HG03575 (cell line): ENCODE results near the gene PRPF6.
"Not testable (repeated sequence)": the region's sequence is repeated elsewhere in the genome, so short reads cannot be mapped to it uniquely, and the experiment has no call there.

Source experiments
- ATAC-seq: cut with Tn5 transposase; IDR thresholded peaks from one replicate; pipeline ENCODE4 v1.9.1; 2021; ENCODE audit not compliant: unreplicated experiment, insufficient number of reproducible peaks, low FRiP score; ENCODE audit errors: extremely low read depth

The PRPF6 gene

DNA sequence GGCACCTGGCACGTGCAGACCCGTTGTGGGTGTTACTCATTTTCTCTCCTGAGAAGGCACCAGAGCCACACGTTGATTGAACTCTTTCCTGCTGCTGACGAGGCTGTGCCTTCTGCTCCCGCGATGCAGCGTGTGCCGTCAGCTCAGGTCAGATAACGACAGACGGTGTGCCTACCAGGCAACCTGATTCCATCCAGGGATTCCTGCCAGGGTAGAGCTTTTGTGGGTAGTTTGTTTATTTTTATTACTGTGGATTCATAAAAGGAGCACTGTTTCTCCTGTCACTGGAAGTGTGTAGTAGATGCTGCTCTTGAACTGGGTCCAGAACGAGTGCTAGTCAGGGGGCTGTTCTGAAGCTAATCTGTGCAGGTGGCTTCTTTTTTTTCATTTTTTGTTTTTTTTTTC, 20.7 kb downstream of the PRPF6 start:
- no peak for ATAC-seq

GRCh38 chr20:64003960-64004725, 23.2 kb downstream of the PRPF6 start:
- no peak for ATAC-seq

GRCh38 chr20:64005394-64005793, 24.5 kb downstream of the PRPF6 start:
- ATAC-seq = no peak

- no peak for ATAC-seq
These were observed 25.6 kb downstream of the PRPF6 start for GRCh38 chr20:64006490-64006889.

DNA sequence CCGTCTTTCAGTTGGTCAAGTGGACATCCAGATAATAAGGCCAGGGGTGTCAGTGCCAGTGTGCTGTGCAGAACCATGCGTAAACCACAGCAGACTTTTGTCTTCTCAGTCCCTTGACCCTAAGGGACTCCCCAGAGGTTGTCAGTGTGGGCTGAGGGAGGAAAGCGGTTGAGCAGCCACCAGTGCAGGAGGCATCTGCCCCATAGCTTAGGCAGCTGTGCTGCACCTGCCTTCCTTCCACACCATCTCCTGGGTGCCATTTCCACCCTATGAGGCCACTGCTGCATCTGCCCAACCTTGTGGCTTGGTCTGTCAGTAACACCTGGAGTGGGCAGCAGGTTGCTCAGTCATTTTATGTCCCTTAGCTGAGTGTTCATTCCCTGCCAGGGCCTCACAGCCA, 26.0 kb downstream of the PRPF6 start:
- no peak for ATAC-seq

- ATAC-seq = no peak
These were observed 29.0 kb downstream of the PRPF6 start for GRCh38 chr20:64009811-64010387.

DNA sequence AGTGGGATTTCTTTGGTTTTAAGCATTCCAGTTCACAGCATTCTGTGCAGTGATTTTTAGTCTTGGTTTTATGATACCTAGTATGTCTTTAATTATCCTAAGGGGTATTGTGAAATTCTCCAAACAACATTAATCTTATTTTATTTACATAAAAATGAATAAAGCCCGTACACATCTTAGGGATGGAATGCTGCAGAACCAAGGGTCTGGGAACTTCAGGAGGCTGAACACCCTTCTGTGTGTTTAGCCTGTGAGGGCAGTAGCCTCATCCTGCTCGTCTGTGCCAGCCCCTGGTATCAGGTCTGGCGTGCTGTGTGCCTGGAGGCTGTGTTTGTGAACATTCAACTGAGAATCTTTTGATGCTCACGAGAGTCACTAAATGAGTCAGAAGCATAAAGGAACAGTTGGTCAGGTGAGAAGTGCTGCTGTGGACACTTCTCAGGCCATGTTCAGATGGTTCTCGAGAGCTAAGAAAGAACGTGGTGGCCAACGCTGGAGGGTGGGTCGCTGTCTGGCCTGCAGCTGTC, 29.8 kb downstream of the PRPF6 start:
- ATAC-seq = no peak

DNA sequence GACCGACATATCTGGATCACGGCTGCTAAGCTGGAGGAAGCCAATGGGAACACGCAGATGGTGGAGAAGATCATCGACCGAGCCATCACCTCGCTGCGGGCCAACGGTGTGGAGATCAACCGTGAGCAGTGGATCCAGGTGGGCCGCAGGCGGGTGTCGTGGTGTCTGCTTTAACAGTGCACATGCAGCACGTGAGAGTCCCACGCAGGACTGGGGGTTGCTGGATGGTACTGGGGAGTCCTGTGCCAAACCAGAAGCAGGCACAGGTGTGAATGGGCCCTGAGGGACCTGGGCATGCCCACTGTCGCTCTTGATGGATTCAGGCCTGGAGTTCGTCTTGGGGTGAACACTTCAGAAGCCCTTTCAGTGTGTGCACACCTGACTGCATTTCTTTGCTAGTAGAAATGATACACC, 30.4 kb downstream of the PRPF6 start:
- no peak for ATAC-seq

DNA sequence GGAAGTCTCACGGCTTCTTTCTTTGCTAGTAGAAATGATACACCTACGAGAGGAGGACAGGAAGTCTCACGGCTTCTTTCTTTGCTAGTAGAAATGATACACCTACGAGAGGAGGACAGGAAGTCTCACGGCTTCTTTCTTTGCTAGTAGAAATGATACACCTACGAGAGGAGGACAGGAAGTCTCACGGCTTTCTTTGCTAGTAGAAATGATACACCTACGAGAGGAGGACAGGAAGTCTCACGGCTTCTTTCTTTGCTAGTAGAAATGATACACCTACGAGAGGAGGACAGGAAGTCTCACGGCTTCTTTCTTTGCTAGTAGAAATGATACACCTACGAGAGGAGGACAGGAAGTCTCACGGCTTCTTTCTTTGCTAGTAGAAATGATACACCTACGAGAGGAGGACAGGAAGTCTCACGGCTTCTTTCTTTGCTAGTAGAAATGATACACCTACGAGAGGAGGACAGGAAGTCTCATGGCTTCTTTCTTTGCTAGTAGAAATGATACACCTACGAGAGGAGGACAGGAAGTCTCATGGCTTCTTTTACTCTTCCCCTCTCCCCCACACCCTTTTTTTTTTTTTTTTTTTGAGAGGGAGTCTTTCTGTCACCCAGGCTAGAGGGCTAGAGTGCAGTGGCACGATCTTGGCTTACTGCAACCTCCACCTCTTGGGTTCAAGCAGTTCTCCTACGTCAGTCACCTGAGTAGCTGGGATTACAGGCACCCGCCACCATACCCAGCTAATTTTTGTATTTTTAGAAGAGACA, 31.6 kb downstream of the PRPF6 start:
- ATAC-seq = not testable (repeated sequence)

GRCh38 chr20:64015635-64016034, 34.7 kb downstream of the PRPF6 start:
- ATAC-seq = no peak

GRCh38 chr20:64021124-64021975, 40.4 kb downstream of the PRPF6 start:
- ATAC-seq = no peak

GRCh38 chr20:64022671-64023360, 41.9 kb downstream of the PRPF6 start:
- no peak for ATAC-seq

- no peak for ATAC-seq
These were observed 42.6 kb downstream of the PRPF6 start for GRCh38 chr20:64023361-64024140.

GRCh38 chr20:64024141-64024990, 43.4 kb downstream of the PRPF6 start:
- ATAC-seq = no peak

DNA sequence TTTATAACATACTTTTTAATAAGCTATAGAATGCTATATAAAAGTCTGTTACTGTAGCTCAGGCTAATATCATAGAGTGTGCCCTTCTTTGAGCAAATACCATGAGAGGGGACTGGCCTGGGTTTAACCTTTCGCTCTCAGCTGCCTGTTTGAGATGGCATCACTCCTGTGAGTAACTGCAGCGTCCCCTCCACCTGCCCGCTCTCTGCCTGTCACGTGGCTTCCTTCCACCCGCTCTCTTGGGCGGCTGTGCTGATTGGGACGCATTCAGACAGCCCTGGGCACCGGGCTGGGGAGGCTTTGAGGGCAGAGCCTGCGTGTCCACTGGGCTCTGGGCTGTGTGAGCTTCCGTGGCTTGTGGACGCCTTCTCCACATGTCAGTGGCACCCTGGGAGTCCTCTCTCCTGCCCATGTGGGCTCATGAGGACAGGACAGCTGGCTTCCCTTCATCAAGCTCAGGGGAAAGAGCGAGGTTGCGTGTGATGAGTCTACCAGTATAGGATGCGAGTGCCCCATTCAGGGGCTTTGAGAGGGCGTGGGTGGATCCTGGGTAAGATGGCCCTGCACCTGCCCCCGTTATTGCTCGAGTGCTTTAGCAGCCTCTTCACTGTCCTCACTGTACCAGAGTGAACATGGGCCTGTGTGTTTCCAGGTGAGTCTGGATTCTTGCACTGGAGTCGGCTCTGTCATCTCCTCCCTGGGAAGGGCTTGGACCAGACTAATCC, 44.3 kb downstream of the PRPF6 start:
- ATAC-seq = no peak

DNA sequence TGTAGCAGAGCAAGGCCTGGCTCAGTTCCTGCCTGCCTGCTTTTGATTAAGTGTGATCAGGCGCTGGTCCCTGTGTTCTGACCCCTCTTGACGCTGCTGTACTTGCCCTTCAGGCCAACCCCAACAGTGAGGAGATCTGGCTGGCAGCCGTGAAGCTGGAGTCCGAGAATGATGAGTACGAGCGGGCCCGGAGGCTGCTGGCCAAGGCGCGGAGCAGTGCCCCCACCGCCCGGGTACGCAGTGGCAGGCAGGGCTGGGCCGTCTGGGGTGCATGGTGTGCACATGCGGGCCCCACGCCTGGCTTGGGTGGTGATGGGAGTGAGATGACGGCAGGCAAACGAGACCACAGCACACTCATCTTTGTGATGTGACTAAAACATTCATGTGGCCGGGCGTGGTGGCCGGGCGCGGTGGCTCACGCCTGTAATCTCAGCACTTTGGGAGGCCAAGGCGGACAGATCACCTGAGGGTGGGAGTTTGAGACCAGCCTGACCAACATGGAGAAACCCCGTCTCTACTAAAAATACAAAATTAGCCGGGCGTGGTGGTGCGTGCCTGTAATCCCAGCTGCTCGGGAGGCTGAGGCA, 45.0 kb downstream of the PRPF6 start:
- ATAC-seq = no peak
